IPS-15b (cell line): ENCODE results near the gene AURKAIP1.
"Not testable (repeated sequence)": the region's sequence is repeated elsewhere in the genome, so short reads cannot be mapped to it uniquely, and the experiment has no call there.

Experiments
- H3K27me3 ChIP-seq: one replicate; pipeline ENCODE4 v1.6.1; 2013; ENCODE audit warnings: low read length; ENCODE audit not compliant: control insufficient read depth, insufficient read depth
- H3K36me3 ChIP-seq: one replicate; pipeline ENCODE4 v1.6.1; 2013; ENCODE audit warnings: low read length; ENCODE audit not compliant: control insufficient read depth, insufficient read depth
- H3K4me1 ChIP-seq: one replicate; pipeline ENCODE4 v1.6.1; 2013; ENCODE audit warnings: mild to moderate bottlenecking, low read length; ENCODE audit not compliant: control insufficient read depth, insufficient read depth
- H3K4me3 ChIP-seq: one replicate; pipeline ENCODE4 v1.5.1; 2013; ENCODE audit warnings: low read depth, low read length
- H3K9ac ChIP-seq: one replicate; pipeline ENCODE4 v1.6.1; 2013; ENCODE audit warnings: low read depth, mild to moderate bottlenecking, low read length
- H3K9me3 ChIP-seq: one replicate; pipeline ENCODE4 v1.6.1; 2013; ENCODE audit warnings: mild to moderate bottlenecking, low read length; ENCODE audit not compliant: control insufficient read depth, insufficient read depth

AURKAIP1 gene

GRCh38 chr1:1374589-1374928 is 448 bp downstream of the AURKAIP1 start:
- Histone ChIP-seq H3K4me3 (peak overlapping the region; percentile 91), H3K27me3 (no peaks in the 10 kb centered on the region), H3K9me3 (no peaks in the 10 kb centered on the region), H3K9ac (peak overlapping the region; percentile 81), H3K36me3 (peaks cover 12% of the 10 kb centered on the region), H3K4me1 (peaks cover 3% of the 10 kb centered on the region)

- no peaks in the 10 kb centered on the region for H3K27me3 ChIP-seq
- H3K9ac ChIP-seq: peak overlapping the region; percentile 81
- H3K36me3 ChIP-seq: peaks cover 12% of the 10 kb centered on the region
- peak overlapping the region; percentile 91 for H3K4me3 ChIP-seq
- no peaks in the 10 kb centered on the region for H3K9me3 ChIP-seq
- H3K4me1 ChIP-seq: peaks cover 3% of the 10 kb centered on the region
Measured at GRCh38 chr1:1373815-1374588, 1.0 kb downstream of the AURKAIP1 start.

GRCh38 chr1:1373051-1373814 is 1.8 kb downstream of the AURKAIP1 start:
- Histone ChIP-seq H3K9me3 (no peaks in the 10 kb centered on the region), H3K4me3 (no peak overlapping the region), H3K36me3 (peaks cover 12% of the 10 kb centered on the region), H3K27me3 (no peaks in the 10 kb centered on the region), H3K4me1 (peaks cover 3% of the 10 kb centered on the region), H3K9ac (no peak overlapping the region)

GRCh38 chr1:1371746-1372711 is 3.0 kb downstream of the AURKAIP1 start:
- H3K9ac ChIP-seq: no peak overlapping the region
- peaks cover 5% of the 10 kb centered on the region for H3K9me3 ChIP-seq
- no peaks in the 10 kb centered on the region for H3K27me3 ChIP-seq
- H3K4me1 ChIP-seq: peaks cover 3% of the 10 kb centered on the region
- peak overlapping the region; percentile 18 for H3K4me3 ChIP-seq
- peaks cover 12% of the 10 kb centered on the region for H3K36me3 ChIP-seq

GRCh38 chr1:1371364-1371745 is 3.7 kb downstream of the AURKAIP1 start:
- Histone ChIP-seq H3K4me3 (no peak overlapping the region), H3K9me3 (peaks cover 11% of the 10 kb centered on the region), H3K27me3 (no peaks in the 10 kb centered on the region), H3K4me1 (peaks cover 3% of the 10 kb centered on the region), H3K9ac (no peak overlapping the region), H3K36me3 (peaks cover 12% of the 10 kb centered on the region)

- peaks cover 3% of the 10 kb centered on the region for H3K4me1 ChIP-seq
- no peak overlapping the region for H3K9ac ChIP-seq
- H3K4me3 ChIP-seq: no peak overlapping the region
- peaks cover 15% of the 10 kb centered on the region for H3K9me3 ChIP-seq
- no peaks in the 10 kb centered on the region for H3K27me3 ChIP-seq
- H3K36me3 ChIP-seq: peaks cover 12% of the 10 kb centered on the region
Measured at GRCh38 chr1:1370771-1371300, 4.2 kb downstream of the AURKAIP1 start.

GRCh38 chr1:1370094-1370493 is 4.9 kb downstream of the AURKAIP1 start:
- not testable (repeated sequence) for H3K27me3 ChIP-seq, H3K4me1 ChIP-seq, H3K9ac ChIP-seq, H3K4me3 ChIP-seq
- H3K9me3 ChIP-seq: peaks cover 15% of the 10 kb centered on the region
- H3K36me3 ChIP-seq: peaks cover 12% of the 10 kb centered on the region

- Histone ChIP-seq H3K36me3 (peaks cover 1% of the 10 kb centered on the region), H3K4me1 (no peaks in the 10 kb centered on the region), H3K9me3 (peaks cover 15% of the 10 kb centered on the region), H3K4me3 (no peak overlapping the region), H3K27me3 (no peaks in the 10 kb centered on the region), H3K9ac (no peak overlapping the region)
Measured at GRCh38 chr1:1367315-1367714, 7.7 kb downstream of the AURKAIP1 start.

- no peaks in the 10 kb centered on the region for H3K27me3 ChIP-seq
- H3K4me3 ChIP-seq: no peak overlapping the region
- H3K4me1 ChIP-seq: peaks cover 2% of the 10 kb centered on the region
- H3K36me3 ChIP-seq: no peaks in the 10 kb centered on the region
- H3K9ac ChIP-seq: no peak overlapping the region
- peaks cover 15% of the 10 kb centered on the region for H3K9me3 ChIP-seq
Measured at GRCh38 chr1:1366699-1367066, 8.3 kb downstream of the AURKAIP1 start.

- H3K4me1 ChIP-seq: peaks cover 2% of the 10 kb centered on the region
- no peaks in the 10 kb centered on the region for H3K27me3 ChIP-seq
- H3K4me3 ChIP-seq: no peak overlapping the region
- H3K9ac ChIP-seq: no peak overlapping the region
- H3K36me3 ChIP-seq: no peaks in the 10 kb centered on the region
- H3K9me3 ChIP-seq: peaks cover 15% of the 10 kb centered on the region
Measured at GRCh38 chr1:1365875-1366698, 8.9 kb downstream of the AURKAIP1 start.

- no peak overlapping the region for H3K9ac ChIP-seq
- no peaks in the 10 kb centered on the region for H3K36me3 ChIP-seq
- peaks cover 15% of the 10 kb centered on the region for H3K9me3 ChIP-seq
- peaks cover 2% of the 10 kb centered on the region for H3K4me1 ChIP-seq
- H3K4me3 ChIP-seq: no peak overlapping the region
- no peaks in the 10 kb centered on the region for H3K27me3 ChIP-seq
Measured at GRCh38 chr1:1364266-1364665, 10.7 kb downstream of the AURKAIP1 start.
